Frontal cortex (tissue), 4 donors: ENCODE data around the gene DCTN5. TPM values are rescaled to one million over a fixed set of nuclear protein-coding genes. Genes with fewer than 3 reads are reported as not detected.
"Not testable (repeated sequence)": the region's sequence is repeated elsewhere in the genome, so short reads cannot be mapped to it uniquely, and the experiment has no call there.

Experiments used
- DNase-seq, 2 donors: peaks; one replicate each; pipeline ENCODE4 v3.0.0; 2012; ENCODE audit warnings: low spot score in 2 of 2
- FAIRE-seq: peaks from 2 replicates; lab custom pipeline; 2012; peaks lifted over from hg19 to GRCh38; lab: Jason Lieb, UNC
- total RNA-seq: library from RNA; depleted of rRNA; stranded (reverse); fragments of >200 nt; gene quantifications from one replicate; pipeline ENCODE4 v1.2.3, GENCODE V29; 2014
- donor health status: control.
- donor health status: control.
- donor health status: control.

Gene DCTN5
- total RNA-seq, 1 donor from 2014 or later: 75.0 TPM

GRCh38 chr16:23722613-23723240 is 81.5 kb downstream of the DCTN5 start:
- FAIRE-seq, DNase-seq: not testable (repeated sequence)

GRCh38 chr16:23724096-23724784 is 83.0 kb downstream of the DCTN5 start:
- no peak for FAIRE-seq
- no peak for DNase-seq

- DNase-seq (no peak), FAIRE-seq (no peak)
Measured at GRCh38 chr16:23724785-23725131, 83.5 kb downstream of the DCTN5 start.

GRCh38 chr16:23726710-23727109 is 85.4 kb downstream of the DCTN5 start:
- DNase-seq (no peak), FAIRE-seq (no peak)

Other genes with a start within 250 kb of the DCTN5 start
- gene COG7, start 188.3 kb upstream of the DCTN5 start, total RNA-seq: 16.7 TPM
- 17.9 TPM for gene GGA2, start 131.0 kb upstream of the DCTN5 start, total RNA-seq
- gene EARS2, start 84.1 kb upstream of the DCTN5 start, total RNA-seq: 33.0 TPM
- 53.0 TPM for gene UBFD1, start 83.7 kb upstream of the DCTN5 start, total RNA-seq
- gene NDUFAB1, start 45.1 kb upstream of the DCTN5 start, total RNA-seq: 108 TPM
- 21.6 TPM for gene PALB2, start 156 bp upstream of the DCTN5 start, total RNA-seq
- 1.6 TPM for gene PLK1, start 37.4 kb downstream of the DCTN5 start, total RNA-seq
- not detected for gene ERN2, start 71.8 kb downstream of the DCTN5 start, total RNA-seq
- 1.2 TPM for gene CHP2, start 113.6 kb downstream of the DCTN5 start, total RNA-seq
- 49.3 TPM for gene PRKCB, start 194.5 kb downstream of the DCTN5 start, total RNA-seq